K562 (cell line): ENCODE results near the gene CNOT4. TPM values are rescaled to one million over a fixed set of nuclear protein-coding genes. Genes with fewer than 3 reads are reported as not detected.

ENCODE experiments used
- ADNP ChIP-seq: fragments of 200-800 bp; sonication (Bioruptor generic); IDR thresholded peaks from 2 replicates; pipeline ENCODE4 v1.6.1; 2016; ENCODE audit warnings: missing genetic modification characterization, missing compliant biosample characterization
- ATF2 ChIP-seq: sonication (generic); formaldehyde crosslinking; IDR thresholded peaks from 2 replicates; pipeline ENCODE4 v1.8.1; 2022; ENCODE audit warnings: missing genetic modification reagents
- CEBPG ChIP-seq, 3 experiments: fragments of 200-800 bp in 1 of 3; sonication (Bioruptor generic) in 1 of 3; sonication (generic) in 1 of 3; formaldehyde crosslinking in 1 of 3; IDR thresholded peaks in 2 of 3; conservative IDR thresholded peaks in 1 of 3; 2 replicates each; pipeline versions ENCODE4 v1.6.1 to v1.8.0; 2016 to 2022; ENCODE audit warnings: missing compliant biosample characterization in 2 of 3, missing genetic modification characterization in 2 of 3, mild to moderate bottlenecking in 1 of 3, missing genetic modification reagents in 1 of 3
- CHD7 ChIP-seq: fragments of 200-600 bp; sonication (generic); IDR thresholded peaks from one replicate; pipeline ENCODE4 v1.6.1; 2012; ENCODE audit warnings: mild to moderate bottlenecking, low read depth, low read length, inconsistent platforms
- KAT2B ChIP-seq: IDR thresholded peaks from one replicate; pipeline ENCODE4 v1.6.1; 2012; ENCODE audit warnings: low read depth, mild to moderate bottlenecking, control low read depth, inconsistent platforms, low read length, moderate library complexity
- KLF6 ChIP-seq: fragments of 250-450 bp; sonication (Bioruptor Pico); IDR thresholded peaks from 2 replicates; pipeline ENCODE4 v1.4.0; 2020; ENCODE audit warnings: mild to moderate bottlenecking, moderate library complexity, borderline replicate concordance
- NR2C1 ChIP-seq, 2 experiments: fragments of 450-650 bp; IDR thresholded peaks; 2 replicates each; pipeline ENCODE4 v1.6.1; 2017; ENCODE audit warnings: mild to moderate bottlenecking in 2 of 2, antibody characterized with exemption in 1 of 2, inconsistent platforms in 1 of 2, missing compliant biosample characterization in 1 of 2, missing genetic modification characterization in 1 of 2
- POLR2A ChIP-seq: fragments of 450-650 bp; conservative IDR thresholded peaks from 2 replicates; pipeline ENCODE4 v1.6.1; 2016
- SMARCA4 ChIP-seq: fragments of 450-650 bp; IDR thresholded peaks from 2 replicates; pipeline ENCODE4 v1.6.1; 2016
- SMC3 ChIP-seq: conservative IDR thresholded peaks from 2 replicates; pipeline ENCODE4 v1.6.1; 2011; ENCODE audit warnings: low read depth, low read length, improper control_type of control experiment; ENCODE audit not compliant: insufficient read depth
- SRSF3 ChIP-seq: fragments of 200-400 bp; formaldehyde crosslinking; IDR thresholded peaks from 2 replicates; pipeline ENCODE4 v1.6.1; 2016; ENCODE audit warnings: mild to moderate bottlenecking, low read length, moderate library complexity; ENCODE audit not compliant: insufficient read depth
- TAF15 ChIP-seq: fragments of 200-400 bp; formaldehyde crosslinking; IDR thresholded peaks from 2 replicates; pipeline ENCODE4 v1.6.1; 2017; ENCODE audit warnings: mild to moderate bottlenecking, low read depth, low read length, moderate library complexity
- ZFX ChIP-seq: sonication (generic); formaldehyde crosslinking; IDR thresholded peaks from 2 replicates; pipeline ENCODE4 v1.8.0; 2022; ENCODE audit warnings: mild to moderate bottlenecking, missing genetic modification reagents, moderate library complexity
- ZNF121 ChIP-seq: sonication (generic); formaldehyde crosslinking; conservative IDR thresholded peaks from 2 replicates; pipeline ENCODE4 v1.8.0; 2022; ENCODE audit warnings: missing genetic modification reagents
- ZNF174 ChIP-seq: fragments of 250-450 bp; sonication (Bioruptor Pico); IDR thresholded peaks from 2 replicates; pipeline ENCODE4 v1.4.0; 2020; ENCODE audit warnings: mild to moderate bottlenecking
- polyA plus RNA-seq, 8 experiments: library from polyadenylated mRNA; depleted of rRNA in 4 of 8; stranded (reverse) in 5 of 8; unstranded in 3 of 8; fragments of >200 nt; fragmentation: Nextera tagmentation in 2 of 8; fragmentation: Illumina TruSeq in 1 of 8; extraction: Ambion mirVana in 2 of 8; extraction: Trizol in 1 of 8; gene quantifications; 2 replicates each; pipeline versions ENCODE4 v1.2.1 to v1.2.3, GENCODE V29; 2011 to 2014; ENCODE audit warnings: inconsistent platforms in 1 of 8, missing spikeins in 1 of 8
- total RNA-seq, 7 experiments: library from RNA; depleted of rRNA in 6 of 7; stranded (reverse); fragments of >200 nt in 6 of 7; fragmentation: Illumina TruSeq in 2 of 7; extraction: Trizol in 2 of 7; gene quantifications; 2 replicates each; pipeline versions ENCODE4 v1.2.1 to v1.2.3, GENCODE V29; 2011 to 2021; ENCODE audit warnings: low replicate concordance in 1 of 7

The CNOT4 gene
- total and polyA plus RNA-seq, 9 of the 15 experiments (the other 6 are each of a cell fraction or from before 2014, with no cell fraction given): 8.6 to 24.1 (median 15.4) TPM

- peak; percentile 50; the same call in 1 of the 2 replicates for TF ChIP-seq KLF6
- TF ChIP-seq ATF2 (CRISPR knock-in tag): no peak
- TF ChIP-seq TAF15: no peak
- no peak; the same call in 1 of the 2 replicates for TF ChIP-seq SMARCA4
- no peak for TF ChIP-seq ADNP
- TF ChIP-seq POLR2A: peak; percentile 97
- no peak for TF ChIP-seq KAT2B
- peak; percentile 100 for TF ChIP-seq ZFX (CRISPR knock-in tag)
- TF ChIP-seq ZNF174 (CRISPR knock-in tag): no peak
- no peak for TF ChIP-seq ZNF121 (CRISPR knock-in tag)
- TF ChIP-seq SRSF3: 0 out of 2 replicates have a peak, but pooled peaks have one; percentile 59
- TF ChIP-seq CHD7: no peak
- TF ChIP-seq NR2C1 (IDR thresholded peaks at IDR 0.05): peak; percentile 86
- TF ChIP-seq NR2C1 (tag; IDR thresholded peaks at IDR 0.05): peak; percentile 94
- no peak for TF ChIP-seq SMC3
- TF ChIP-seq CEBPG (CRISPR knock-in tag; IDR thresholded peaks at IDR 0.05): no peak
- TF ChIP-seq CEBPG (tag; conservative IDR thresholded peaks at IDR 0.05 in 1 of 2, IDR thresholded peaks at IDR 0.05 in 1 of 2): no peak
Observed at GRCh38 chr7:135509839-135510591, at the start of gene CNOT4 (continued).
